ENCODE results near the gene CAPN2. TPM values are rescaled to one million over a fixed set of nuclear protein-coding genes. Genes with fewer than 3 reads are reported as not detected.

CAPN2 gene
- total RNA-seq, 1 donor from 2014 or later = 431 TPM

Other genes with a start within 250 kb of the CAPN2 start
- 35.6 TPM for gene CAPN8, start 46.8 kb upstream of the CAPN2 start, total RNA-seq
- gene TP53BP2, start 133.4 kb downstream of the CAPN2 start, total RNA-seq = 48.7 TPM

Data from mucosa of gallbladder (tissue), 1 donor.